Omental fat pad (tissue), 4 donors: Measurements from ENCODE around the gene ITIH3. TPM values are rescaled to one million over a fixed set of nuclear protein-coding genes. Genes with fewer than 3 reads are reported as not detected.

Source experiments
- ATAC-seq: fragments of 150-250 bp; one replicate; pipeline ENCODE4 v1.9.1; 2016; ENCODE audit warnings: mild to moderate bottlenecking, moderate library complexity; ENCODE audit not compliant: low FRiP score
- DNase-seq: peaks from one replicate; pipeline ENCODE4 v3.0.0-alpha.2; 2019; ENCODE audit warnings: low spot score
- CTCF ChIP-seq, 3 donors: fragments of 450-650 bp; IDR thresholded peaks; one replicate each; pipeline ENCODE4 v1.5.1; 2016 to 2017; ENCODE audit warnings: antibody characterized with exemption in 3 of 3, mild to moderate bottlenecking in 3 of 3, moderate library complexity in 2 of 3
- total RNA-seq, 4 donors: library from RNA; depleted of rRNA; stranded (reverse); fragments of >200 nt; gene quantifications; one replicate each; pipeline ENCODE4 v1.1.0, GENCODE V29; 2016

Gene ITIH3
- total RNA-seq, 4 donors from 2014 or later = 0.93 to 2.8 (median 1.9) TPM

DNA sequence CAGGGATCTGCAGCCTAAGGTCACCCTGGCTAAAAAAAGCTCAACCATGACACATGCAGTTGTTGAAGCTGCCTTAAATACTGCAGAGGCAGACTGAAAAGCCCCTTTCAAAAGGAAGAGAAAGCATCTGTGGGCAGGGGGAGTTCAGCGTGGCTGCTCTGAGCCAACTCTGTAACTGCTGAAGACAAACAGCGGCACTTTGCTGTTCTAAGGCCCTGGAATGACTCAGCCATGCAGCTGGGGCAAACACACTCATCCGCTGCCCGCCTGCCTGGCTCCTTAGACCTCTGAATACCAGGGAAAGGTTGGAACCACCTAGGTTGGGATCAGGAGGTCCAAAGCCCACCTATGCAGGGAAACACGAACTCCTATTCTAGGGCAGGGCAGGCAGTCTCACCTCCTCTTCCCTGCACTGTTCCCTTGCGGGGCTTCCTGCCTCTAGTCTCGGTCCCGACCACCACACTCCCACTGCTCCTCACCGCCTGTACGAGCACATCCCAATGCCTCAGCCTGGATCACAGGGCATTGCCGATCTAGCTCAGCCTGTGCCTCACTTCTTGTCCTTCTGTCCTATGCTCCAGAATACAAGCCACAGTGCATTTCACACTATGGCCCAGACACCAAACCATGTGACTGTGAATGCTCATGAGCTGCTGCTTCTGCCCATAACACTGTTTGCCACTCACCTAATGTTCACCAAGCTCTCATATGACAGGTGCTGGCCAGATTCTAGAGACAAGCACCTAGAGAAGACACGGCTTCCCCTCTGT lies 46.8 kb downstream of the ITIH3 start:
- TF ChIP-seq CTCF (IDR thresholded peaks at IDR 0.05) = no peak
- DNase-seq = no peak
- ATAC-seq = no peak

DNA sequence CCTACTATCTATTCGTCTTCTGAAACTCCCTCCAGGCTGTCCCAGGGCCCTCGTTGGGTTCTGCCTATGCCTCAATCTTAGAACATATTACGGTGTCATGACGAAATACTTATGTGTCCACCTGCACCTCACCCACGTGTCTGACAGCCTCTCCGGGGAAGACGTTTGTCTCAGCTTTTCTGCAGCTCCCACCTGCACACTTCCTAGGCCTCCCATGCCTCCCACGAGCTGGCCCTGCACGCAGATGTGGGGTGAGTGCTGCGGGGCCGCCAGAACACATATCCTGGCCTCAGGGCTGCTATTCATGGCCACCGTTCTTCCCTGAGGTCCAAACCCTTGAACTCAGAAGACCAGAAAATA lies 47.4 kb downstream of the ITIH3 start:
- ATAC-seq (no peak), DNase-seq (no peak)
- no peak for TF ChIP-seq CTCF (IDR thresholded peaks at IDR 0.05)

- no peak for ATAC-seq
- no peak for DNase-seq
- no peak for TF ChIP-seq CTCF (IDR thresholded peaks at IDR 0.05)
Measured at GRCh38 chr3:52842424-52842823, 47.8 kb downstream of the ITIH3 start.

DNA sequence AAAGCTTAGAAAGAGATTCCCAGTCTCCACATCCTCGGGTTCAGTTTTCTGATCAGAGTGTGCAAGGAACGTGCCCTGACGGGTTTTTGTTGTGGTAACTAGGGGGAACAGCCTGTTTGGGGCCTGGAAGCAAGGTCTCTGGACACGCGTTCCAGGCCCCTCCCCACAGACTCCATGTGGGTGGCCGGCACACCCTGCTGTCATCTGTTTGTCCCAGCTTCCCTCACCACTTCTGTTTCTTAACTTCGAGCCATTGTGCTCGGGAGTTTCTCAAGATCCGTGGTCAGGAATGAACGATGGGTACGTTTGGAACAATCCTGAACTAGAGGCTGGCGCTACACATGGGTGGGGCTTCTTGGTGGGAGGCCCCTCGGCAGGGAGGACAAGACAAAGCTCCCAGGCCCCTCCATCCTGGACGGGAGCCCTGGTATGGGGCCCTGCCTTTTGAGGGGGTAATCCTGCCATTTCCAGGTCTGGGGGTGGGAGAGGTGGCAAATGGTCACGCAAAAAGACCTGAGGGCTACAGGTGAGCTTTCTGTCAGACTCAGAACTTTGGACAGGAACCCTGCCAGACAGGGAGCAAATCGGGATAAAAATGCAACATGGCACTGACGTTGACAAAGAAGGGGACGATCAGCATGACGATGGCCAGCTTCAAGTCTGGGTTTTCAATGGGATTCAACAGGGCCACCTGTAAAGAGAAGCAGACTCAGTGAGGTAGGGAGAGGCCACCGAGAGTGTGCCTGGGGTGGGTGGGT lies 48.7 kb downstream of the ITIH3 start:
- ATAC-seq (no peak), DNase-seq (no peak)
- no peak for TF ChIP-seq CTCF (IDR thresholded peaks at IDR 0.05)

DNA sequence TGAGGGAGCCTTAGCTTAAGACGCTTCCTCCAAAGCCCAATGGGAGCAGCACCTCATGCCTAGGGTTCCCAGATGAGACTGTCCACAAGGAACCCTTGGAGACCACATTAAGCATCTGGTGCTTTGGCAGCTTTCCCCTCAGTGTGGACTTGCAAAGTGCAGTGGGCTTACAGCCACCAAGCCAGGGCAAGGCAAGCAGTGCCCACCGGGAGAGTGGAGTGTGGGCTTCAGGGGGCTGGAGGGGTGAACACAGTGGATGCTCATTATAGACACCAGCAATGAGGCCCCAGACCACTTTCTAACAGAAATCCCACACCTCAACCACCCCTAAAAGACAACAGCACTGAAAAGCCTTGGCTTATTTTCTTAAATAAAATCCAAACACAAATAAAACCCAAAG lies 49.3 kb downstream of the ITIH3 start:
- no peak for ATAC-seq
- no peak for TF ChIP-seq CTCF (IDR thresholded peaks at IDR 0.05)
- DNase-seq = no peak

GRCh38 chr3:52844290-52844975 lies 49.8 kb downstream of the ITIH3 start:
- ATAC-seq (no peak), DNase-seq (no peak)
- TF ChIP-seq CTCF (IDR thresholded peaks at IDR 0.05) = no peak
